ENCODE results near the gene CD81. TPM values are rescaled to one million over a fixed set of nuclear protein-coding genes. Genes with fewer than 3 reads are reported as not detected.

The CD81 gene
- total RNA-seq, 1 donor from 2014 or later = 723 TPM

DNA sequence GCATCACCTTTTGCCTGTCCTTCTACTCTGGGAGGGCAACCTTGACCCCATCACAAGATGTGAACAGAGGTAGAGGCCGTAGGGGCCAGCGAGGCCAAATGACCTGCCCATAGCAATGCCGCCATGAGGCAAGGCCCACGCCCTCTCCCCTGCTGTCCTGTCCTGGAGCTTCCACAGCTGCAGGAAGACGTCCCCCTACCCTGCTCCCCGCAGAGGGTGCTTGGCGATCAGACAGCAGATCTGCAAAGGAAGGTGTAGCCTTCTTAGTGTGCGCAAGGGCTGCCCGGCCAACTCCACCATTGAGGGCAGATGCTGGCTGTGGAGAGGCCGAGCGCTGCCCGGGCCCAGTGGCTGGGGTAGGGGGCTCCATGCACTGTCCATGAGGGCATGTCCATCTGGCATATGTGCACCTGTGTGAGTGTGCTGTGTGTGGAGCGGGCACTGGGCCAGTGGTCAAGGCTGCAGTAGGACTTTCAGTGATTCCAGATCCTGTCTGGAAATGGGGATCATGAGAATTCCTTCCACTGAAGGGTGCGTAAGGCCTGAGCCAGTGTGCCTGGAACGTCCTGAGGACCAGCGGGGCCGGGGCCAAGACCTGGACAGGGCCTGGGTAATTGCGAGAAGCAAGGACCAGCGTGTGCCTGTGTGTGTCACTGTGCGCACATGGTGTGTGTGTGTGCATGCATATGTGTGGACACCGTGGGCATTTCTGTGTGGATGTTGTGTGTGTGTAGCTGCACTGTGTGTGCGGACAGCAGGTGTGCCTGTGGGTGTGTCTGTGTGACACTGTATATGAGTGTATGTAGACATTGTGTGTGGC is 56.2 kb downstream of the CD81 start:
- no peak for DNase-seq (ENCODE audit: low spot score)

GRCh38 chr11:2434008-2434407 is 56.9 kb downstream of the CD81 start:
- no peak for DNase-seq (ENCODE audit: low spot score)

DNA sequence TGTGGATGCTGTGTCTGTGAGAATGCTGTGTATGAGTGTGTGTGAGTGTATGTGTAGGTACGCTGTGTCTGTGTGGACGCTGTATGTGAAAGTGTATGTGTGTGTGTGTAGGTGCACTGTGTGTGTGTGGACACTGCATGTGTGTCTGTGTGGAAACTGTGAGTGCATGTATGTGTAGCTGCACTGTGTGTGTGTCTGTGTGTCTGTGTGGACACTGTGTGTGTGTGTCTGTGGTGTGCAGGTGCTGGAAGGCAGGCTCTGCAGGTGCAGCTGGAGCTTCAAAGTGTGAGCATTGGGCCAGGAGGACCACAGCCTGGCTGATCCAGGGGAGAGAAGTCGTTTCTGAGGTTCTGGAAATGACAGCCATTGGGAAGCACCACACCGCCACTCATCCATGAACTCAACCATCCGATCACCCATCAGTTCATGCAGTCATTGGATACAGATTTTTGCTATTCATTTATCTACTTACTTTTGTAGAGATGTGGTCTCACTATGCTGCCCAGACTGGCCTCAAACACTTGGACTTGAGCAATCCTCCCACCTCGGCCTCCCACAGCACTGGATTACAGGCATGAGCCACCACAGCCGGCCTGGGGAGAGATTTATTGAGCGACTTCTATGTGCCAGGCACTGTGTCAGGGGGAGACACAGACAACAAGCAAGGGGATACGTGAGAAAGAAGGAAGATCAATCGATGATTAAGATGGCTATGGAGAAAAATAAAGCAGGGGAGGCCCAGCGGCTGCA is 57.6 kb downstream of the CD81 start:
- no peak for DNase-seq (ENCODE audit: low spot score)

DNA sequence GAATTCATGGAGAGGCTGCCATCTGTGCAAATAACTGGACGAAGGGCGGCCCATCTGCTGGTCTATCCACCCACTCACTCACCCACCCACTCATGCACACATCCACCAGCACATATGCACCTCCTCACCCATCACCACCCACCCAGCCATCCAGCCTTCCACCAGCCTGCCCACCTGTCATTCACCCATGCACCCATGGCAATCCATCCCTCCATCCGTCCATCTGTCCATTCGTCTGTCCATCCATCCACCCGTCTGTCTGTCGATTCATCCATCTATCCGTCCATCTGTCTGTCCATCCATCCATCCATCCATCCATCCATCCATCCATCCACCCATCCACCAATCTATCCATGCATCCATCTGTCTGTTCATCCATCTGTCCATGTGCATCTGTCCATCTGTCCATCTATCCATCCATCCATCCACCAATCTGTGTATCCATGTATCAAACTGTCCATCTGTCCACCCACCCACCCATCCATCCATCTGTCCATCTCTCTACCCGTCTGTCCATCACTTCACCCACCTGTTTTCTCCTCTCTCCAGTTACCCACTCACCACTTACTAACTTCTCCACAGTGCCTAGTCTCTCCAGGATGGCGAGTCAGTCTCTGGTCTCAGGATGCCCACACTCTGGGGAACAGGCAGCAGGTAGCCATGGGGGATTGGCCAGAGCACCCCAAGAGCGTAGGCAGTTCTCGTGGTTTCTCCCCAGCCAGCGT is 58.3 kb downstream of the CD81 start:
- no peak for DNase-seq (ENCODE audit: low spot score)

DNA sequence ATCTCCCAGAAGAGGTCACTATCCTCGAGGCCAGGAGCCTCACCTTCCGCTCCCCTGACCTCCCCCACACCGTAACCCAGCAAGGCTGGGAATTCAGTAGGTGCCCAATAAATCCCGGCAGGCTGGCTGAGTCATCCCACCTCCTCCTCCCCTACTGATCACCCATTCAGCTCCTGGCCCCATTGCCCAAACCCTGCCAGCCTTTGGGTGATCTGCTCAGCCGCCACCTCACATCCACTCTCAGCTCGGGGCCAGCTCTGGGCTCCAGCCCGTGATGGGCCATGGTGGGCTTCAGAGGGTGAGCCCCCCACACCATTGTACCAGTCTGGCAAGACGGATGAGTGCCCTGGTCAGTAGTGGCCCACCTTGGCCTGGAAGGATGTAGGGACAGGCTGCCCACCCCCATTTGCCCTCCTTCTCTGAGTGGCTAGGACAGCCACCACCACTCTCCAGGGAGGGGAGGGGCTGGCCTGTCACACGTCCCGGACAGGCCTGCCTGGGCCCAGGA is 59.0 kb downstream of the CD81 start:
- no peak for DNase-seq (ENCODE audit: low spot score)

DNA sequence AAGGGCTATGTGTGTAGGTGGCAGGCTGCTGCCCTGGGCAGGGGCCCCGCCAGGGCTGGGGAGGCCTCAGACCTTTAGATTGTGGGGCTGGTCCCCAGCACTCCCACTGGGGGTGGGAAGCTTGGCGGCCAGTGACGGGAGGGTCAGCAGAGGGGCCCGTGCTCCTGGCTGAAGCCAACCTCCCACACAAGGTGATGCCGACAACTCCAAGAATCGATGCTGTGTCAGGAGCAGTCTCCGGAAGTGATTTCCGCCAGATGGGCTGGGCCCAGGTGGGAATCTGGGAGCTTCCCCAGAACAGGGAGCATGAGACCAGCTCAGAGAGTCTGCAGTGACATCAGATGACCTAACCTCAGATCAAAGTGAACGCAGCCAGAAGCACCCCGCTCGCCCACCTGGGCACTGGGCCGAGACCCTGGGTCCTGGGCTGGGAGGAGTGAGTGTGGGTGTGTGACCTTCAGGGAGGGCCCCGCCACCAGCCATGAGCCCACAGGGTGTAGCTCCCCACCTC is 59.5 kb downstream of the CD81 start:
- DNase-seq (ENCODE audit: low spot score) = no peak

GRCh38 chr11:2437516-2437915 is 60.4 kb downstream of the CD81 start:
- DNase-seq (ENCODE audit: low spot score) = no peak

DNA sequence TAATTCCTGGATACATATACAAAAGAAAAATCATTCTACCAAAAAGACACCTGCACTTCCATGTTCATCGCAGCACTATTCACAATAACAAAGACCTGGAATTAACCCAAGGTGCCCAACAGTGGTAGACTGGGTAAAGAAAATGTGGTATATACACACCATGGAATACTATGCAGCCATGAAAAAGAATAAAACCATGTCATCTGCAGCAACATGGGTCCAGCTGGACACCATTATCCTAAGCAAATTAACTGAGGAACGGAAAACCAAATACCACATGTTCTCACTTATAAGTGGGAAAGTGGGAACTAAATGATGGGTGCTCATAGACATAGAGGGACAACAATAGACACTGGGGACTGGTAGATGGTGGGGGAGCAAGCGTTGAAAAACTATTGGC is 62.7 kb downstream of the CD81 start:
- DNase-seq (ENCODE audit: low spot score) = no peak

GRCh38 chr11:2440646-2441045 is 63.5 kb downstream of the CD81 start:
- DNase-seq (ENCODE audit: low spot score) = no peak

DNA sequence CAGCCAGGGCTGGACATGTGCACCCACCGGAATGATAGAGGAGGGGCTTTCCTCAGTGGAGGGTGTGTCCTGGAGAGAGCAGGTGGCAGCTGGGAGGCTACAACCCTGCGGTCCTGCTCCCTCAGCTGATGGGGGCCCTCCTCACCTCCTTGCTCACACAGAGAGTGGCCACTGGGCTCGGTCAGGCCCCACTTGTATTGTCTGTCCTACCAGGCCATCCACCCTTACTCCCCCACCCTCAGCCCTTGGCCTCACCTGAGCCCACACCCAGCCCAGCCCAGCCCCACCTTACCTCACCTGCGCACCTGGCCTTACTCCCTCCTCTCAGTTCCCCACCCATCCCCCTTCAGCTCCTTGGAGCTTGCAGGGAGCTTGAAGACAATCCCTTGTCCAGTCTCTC is 64.1 kb downstream of the CD81 start:
- DNase-seq (ENCODE audit: low spot score) = no peak

DNA sequence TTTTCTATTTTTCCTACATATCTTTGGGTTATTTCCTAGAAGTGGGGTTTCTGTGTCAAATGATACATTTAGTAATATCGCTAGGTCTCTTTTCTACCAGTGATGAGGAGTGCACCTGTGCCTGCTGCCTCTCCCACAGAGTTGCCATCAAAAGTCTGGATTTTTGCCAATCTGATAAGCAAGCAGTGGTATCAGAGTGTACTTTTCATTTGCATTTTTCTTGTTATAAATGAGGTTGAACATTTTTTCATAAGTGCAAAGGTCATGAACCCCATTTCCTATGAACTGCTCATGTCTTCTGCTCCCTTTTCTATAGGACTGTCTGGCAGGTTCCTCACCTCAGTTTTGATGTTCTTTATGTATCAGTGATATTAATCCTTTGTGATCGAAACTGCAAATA is 65.5 kb downstream of the CD81 start:
- DNase-seq (ENCODE audit: low spot score) = no peak

GRCh38 chr11:2443406-2443805 is 66.3 kb downstream of the CD81 start:
- DNase-seq (ENCODE audit: low spot score) = no peak

DNA sequence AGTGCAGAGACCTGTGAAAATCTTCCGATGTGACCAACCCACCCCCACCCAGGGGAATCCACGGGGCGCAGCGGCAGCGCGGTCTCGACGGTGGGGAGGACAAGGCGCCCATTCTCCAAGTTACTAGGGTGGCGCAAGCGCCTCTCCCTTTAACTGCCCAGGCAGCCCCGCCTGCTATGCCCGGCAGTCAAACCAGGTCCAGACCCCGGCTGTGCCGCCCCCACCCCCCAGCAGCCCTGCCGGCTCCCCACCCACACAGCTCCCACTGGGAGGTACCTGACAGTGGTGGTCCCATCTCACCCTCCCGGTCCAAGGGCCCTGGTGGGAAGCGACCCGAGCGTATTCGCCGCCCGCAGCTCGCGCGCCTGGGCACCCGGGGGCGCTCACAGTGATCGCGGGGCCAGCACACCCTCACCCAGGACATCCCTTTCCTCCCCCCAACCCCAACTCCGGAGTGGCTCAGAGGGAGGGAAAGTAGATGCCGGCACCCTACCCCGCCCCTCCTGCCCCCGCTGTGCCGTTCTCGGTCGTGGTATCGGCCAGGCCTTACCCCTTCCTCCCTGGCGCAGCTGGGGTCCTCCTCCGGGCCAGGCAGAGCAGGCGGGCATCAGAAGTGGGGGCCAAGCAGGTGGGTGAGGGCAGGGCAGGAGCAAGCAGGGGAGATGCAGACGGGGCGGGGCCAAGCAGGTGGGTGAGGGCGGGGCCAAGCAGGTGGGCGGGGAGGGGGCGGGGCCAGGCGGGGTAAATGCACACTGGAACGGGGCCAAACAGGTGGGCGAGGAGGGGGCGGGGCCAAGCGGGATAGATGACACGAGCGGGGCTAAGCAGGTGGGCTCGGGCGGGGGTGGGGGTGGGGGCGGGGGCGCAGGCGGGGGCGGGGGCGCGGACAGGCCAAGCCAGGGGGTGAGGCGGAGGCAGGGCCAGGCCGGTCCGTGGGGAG is 67.0 kb downstream of the CD81 start, which contains the start of gene TRPM5:
TSS of gene TRPM5 (minus strand) at position 634 of the 940 bp plus-strand sequence. CDS start 21,478 bp downstream, outside the sequence.
- no peak for DNase-seq (ENCODE audit: low spot score)

GRCh38 chr11:2444821-2445745 is 68.0 kb downstream of the CD81 start, which contains the start of gene KCNQ1:
Gene KCNQ1 (plus strand): TSS chr11:2445008. CDS start chr11:2445099, 91 bp downstream.
- no peak for DNase-seq (ENCODE audit: low spot score)

DNA sequence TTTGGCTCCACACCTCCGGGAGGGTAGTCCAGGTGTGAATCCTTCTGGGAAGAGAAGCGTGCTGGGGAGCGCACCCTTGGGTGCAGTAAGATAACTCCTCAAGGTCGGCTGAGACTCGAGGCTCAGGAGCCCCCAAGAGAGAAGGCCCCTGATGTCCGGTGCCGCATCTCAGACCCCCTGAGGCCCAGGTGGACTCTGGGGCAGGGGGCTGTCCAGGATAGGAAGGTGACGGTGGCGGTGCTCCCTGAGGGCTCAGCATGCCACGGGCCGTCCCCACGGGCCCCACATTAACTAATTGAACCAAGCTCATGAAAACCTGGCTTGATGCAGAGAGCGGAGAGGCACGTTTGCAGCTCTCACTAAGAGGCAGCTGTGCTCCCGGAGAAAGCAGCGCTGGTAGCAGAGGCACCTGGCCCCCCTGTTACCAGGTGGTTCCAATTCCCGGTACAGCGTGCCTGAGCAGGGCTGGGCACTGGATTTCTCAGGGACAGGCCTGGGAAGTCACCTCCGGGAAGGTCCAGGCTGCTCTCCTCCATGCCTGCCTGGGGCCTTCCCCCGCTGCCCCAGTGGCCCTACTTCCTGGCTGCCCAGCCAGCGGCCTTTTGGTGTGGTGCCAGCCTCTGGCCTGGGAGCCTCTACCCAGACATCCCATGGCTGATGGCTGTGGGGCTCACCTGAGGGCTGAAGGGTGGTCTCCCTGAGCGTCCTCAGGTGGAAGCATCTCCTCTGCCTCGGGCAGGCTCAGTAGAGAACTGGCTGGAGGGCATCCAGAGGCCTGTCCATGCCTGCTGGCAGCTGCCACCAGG is 68.8 kb downstream of the CD81 start:
- DNase-seq (ENCODE audit: low spot score) = no peak

DNA sequence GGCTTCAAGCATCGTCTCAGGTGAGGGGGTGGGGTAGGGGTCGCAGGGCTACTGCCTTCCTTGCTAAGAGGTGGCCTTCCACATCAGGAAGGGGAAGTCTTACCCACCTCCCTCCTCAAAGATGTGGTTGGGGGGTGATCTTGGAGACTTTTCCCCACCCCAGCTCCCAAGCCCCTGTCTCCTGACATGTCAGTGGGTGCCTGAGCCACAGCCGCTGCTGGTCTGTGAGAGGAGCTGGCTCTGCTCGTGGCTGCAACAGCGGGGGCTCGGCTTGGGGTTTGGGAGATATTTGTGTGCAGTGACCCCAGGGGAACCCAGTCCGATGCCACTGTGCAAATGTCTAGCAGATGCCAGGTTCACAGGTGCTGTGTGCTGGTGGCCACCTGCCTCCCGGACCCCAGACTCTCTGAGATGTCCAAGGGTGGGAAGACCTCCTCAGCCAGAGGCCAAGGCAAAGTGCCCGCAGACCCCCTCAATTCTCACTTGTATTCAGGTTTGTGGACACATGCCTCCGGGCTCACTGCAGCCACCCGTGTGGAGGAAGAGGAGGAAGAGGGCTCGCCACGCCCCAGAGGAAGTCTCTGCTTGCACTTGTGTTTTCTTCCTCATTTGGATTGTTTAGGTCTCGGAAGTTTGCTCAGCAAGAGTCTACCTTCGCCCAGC is 69.6 kb downstream of the CD81 start:
- no peak for DNase-seq (ENCODE audit: low spot score)
